Activated CD8-positive, alpha-beta memory T cell treated with anti-CD3 and anti-CD28 coated beads, Interleukin-2, amount 50 U/mL, for 48 hours (primary cell): ENCODE data around the gene UGT1A10.
"Not testable (repeated sequence)": the region's sequence is repeated elsewhere in the genome, so short reads cannot be mapped to it uniquely, and the experiment has no call there.

Experiments
- DNase-seq: peaks from one replicate; pipeline ENCODE4 v3.0.0-alpha.2; 2020

UGT1A10 gene

DNA sequence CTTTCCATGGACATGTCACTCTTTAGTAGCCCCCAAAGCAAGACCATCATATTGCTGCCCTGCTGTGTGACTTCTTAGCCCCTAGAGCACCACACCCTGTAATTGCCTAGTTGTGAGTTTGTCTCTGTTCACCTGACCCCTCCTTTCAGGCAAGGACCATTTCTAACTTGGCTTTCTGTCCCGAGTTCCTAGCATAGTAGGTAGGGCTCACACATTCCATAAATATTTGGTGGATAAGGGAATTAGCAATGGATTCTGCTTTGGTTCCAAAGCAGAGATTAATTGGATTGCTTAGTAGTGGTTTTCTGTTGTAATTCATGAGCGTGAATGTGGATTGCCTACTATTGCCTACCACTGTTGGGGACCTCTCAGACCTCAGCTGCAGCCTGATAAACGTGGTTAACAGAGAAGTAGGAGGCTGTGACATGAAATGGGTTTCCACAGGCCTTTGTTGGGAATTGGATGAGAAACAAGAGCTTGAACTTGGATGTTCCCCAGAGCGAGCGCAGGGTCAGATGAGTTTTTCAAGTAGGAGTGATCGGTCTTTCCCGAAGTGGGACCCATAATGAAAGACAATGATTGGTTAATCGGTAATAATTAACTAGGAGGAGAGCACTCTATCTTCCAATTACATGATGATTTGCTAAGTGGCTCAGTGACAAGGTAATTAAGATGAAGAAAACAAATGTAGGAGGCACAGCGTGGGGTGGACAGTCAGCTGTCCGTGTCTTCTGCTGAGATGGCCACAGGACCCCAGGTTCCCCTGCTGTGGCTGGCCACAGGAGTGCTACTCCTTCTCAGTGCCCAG, 110.4 kb downstream of the UGT1A10 start:
- DNase-seq: no peak

DNA sequence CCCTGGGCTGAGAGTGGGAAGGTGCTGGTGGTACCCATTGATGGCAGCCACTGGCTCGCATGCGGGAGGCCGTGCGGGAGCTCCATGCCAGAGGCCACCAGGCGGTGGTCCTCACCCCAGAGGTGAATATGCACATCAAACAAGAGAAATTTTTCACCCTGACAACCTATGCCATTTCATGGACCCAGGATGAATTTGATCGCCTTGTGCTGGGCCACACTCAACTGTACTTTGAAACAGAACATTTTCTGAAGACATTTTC, 111.0 kb downstream of the UGT1A10 start:
- no peak for DNase-seq

DNA sequence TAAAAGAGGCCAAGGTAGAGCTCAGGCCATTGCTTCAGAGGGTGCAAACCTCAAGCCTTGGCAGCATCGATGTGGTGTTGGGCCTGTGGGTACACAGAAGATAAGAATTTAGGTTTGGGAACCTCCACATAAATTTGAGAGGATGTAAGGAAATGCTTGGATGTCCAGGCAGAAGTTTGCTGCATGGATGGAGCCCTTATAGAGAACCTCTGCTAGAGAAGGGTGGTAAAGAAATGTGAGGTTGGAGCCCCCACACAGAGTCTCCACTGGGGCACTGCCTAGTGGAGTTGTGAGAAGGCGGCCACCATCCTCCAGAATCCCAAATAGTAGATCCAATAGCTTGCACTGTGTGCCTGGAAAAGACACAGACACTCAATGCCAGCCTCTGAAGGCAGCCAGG, 114.4 kb downstream of the UGT1A10 start:
- not testable (repeated sequence) for DNase-seq

DNA sequence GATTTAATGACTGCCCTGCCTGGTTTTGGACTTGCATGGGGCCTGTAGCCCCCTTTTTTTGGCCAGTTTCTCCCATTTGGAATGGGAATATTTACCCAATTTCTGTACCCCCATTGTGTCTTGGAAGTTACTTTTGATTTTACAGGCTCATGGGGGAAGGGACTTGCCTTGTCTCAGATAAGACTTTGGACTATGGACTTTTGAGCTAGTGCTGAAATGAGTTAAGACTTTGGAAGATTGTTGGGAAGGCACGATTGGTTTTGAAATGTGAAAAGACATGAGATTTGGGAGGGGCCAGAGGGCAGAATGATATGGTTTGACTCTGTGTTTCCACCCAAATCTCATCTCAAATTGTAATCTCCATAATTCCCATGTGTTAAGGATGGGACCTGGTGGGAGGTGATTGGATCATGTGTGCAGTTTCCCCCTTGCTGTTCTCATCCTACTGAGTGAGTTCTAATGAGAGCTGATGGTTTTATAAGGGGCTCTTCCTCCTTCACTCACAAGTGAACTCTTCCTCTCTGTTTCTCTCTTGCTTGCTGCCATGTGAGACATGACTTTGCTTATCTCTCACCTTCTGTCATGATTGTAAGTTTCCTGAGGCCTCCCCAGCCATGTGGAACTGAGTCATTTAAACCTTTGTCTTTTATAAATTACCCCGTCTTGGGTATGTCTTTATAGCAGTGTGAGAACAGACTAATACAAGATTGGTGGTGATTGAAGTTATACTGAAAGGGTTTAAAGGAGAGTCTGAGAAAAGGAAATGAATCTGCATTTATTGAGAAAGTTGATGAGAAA, 115.2 kb downstream of the UGT1A10 start:
- DNase-seq: not testable (repeated sequence)

DNA sequence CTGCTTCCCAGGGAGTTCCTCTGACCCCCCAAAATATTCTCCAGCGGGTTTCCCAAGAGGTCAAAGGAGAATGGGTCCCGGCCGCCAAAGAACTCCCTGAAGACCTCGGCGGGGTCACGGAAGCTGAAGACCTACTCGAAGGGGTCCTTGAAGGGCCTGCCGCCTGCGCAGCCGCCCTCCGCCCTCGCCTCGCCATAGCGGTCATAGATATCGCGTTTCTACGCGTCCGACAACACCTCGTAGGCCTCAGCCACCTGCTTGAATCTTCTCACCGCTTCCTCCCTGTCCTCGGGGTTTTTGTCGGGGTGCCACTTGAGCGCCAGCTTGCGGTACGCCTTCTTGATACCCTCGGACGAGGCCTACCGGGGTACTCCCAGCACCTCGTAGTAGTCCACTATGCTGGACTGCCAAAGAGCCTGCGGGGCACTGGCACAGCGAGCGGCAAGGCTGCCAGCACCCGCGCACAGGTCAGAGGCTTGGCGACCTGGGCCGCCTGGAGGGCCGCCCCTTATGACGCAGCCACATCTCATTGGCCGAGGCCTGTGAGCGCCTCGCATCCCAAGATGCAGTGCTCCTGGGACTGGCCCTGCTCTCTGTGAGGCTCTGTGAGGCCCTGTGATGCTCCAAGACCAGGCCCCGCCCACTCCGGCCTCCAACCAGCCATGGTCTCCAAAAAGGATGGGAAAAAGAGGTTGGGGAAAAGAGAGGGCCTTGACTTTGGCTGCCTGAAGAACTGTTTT, 118.8 kb downstream of the UGT1A10 start:
- no peak for DNase-seq

DNA sequence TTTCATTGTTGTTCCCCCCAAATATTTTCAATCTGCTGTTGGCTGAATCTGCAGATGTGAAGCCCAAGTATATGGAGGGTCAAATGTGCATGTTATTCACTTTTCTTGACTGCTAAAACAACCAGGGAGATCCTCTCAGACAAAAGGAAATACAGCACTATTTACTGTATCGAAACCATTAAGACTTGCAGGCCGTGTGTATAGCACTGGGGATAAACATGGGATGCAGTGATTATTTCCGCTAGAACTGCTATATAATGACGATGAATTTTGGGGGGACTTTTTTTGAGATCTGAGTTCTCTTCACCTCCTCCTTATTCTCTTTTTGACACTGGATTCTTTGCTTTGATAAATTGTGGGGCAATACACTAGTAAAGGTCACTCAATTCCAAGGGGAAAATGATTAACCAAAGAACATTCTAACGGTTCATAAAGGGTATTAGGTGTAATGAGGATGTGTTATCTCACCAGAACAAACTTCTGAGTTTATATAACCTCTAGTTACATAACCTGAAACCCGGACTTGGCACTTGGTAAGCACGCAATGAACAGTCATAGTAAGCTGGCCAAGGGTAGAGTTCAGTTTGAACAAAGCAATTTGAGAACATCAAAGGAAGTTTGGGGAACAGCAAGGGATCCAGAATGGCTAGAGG, 120.3 kb downstream of the UGT1A10 start:
- no peak for DNase-seq

DNA sequence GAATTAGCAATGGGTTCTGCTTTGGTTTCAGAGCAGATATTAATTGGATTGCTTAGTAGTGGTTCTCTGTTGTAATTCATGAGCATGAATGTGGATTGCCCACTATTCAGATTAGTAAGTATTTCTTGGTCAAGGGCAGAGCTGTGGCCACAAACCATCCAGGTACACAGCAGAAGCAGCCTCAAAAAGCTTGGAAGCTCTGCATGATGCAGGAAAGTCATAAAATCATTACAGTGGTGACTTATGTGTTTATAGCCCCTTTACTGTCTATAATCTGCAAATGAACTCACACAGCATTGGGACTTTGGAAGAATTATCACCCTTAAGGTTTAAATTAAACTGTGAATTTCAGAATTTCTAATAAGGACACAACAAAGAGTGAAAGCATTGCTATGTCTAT, 121.9 kb downstream of the UGT1A10 start:
- DNase-seq: no peak

DNA sequence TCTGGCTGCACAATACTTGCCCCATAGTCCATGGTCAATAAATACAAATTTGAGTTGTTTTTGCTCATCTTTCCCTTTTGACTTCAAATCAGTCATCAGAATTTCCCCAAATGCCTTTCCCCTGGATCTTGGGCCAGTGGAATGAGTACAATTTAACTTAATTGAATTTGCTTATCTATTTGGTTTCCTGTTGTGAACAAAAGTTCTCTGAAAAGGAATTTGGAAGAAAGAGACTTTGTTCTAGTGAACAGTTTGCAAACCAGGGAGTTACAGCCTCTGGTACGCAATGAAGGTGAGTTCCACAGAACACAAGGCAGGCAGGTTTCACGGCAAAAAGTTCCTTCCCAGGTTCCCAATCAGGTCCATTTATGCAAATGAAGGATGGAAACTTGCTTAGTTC, 122.6 kb downstream of the UGT1A10 start:
- DNase-seq: no peak

DNA sequence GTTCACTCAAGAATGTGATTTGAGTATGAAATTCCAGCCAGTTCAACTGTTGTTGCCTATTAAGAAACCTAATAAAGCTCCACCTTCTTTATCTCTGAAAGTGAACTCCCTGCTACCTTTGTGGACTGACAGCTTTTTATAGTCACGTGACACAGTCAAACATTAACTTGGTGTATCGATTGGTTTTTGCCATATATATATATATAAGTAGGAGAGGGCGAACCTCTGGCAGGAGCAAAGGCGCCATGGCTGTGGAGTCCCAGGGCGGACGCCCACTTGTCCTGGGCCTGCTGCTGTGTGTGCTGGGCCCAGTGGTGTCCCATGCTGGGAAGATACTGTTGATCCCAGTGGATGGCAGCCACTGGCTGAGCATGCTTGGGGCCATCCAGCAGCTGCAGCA, 123.8 kb downstream of the UGT1A10 start, which contains the start of gene UGT1A1:
Gene UGT1A1 (plus strand): TSS at position 228 of the 400 bp plus-strand sequence. CDS start 18 bp downstream, at position 246.
- DNase-seq: no peak

DNA sequence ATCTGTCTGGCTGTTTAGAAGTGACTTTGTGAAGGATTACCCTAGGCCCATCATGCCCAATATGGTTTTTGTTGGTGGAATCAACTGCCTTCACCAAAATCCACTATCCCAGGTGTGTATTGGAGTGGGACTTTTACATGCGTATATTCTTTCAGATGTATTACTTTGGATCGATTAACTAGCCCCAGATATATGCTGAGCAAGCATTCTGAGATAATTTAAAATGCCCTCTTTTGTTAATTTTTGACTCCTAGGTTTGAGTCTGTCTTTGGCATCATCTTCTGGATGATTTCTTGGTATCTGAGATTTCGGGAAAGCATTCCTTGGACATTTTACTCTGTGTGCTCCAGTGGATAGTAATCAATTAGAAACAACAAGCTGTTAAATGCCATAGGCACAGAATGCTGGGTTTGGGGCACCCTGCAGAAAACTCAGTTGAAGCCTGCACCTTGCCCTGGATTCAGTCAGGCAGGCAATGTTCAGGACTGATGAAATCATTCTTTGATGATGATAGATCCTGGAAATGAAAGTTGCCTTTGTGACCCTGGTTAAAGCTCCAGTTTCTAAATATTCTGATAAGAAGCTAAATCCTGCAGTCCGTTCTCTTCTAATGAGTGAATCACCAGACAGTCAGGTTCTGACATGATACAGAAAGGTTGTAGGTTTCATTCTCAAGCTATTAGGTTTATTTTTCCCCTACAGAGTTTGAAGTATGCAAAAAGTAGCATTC, 125.0 kb downstream of the UGT1A10 start:
- DNase-seq: no peak

DNA sequence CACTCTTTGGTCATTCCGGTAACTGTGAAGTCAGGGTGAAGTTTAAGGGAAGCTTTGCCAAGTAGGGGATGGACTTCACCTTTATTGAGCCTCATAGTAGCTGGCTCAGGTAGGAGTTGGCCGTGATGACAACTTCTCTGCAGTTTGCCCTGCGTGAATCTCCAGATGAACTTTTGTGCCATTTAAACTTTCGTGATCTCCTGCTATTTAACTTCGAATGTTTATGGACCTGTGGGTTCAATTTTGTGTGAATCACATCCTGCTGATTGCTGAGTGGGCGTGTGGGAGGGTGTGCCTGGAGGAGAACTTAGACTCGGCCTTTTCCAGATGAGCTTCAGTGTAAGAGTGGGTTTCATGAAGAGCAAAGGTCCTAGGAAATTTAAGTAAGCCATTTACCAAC, 128.0 kb downstream of the UGT1A10 start:
- DNase-seq: no peak

DNA sequence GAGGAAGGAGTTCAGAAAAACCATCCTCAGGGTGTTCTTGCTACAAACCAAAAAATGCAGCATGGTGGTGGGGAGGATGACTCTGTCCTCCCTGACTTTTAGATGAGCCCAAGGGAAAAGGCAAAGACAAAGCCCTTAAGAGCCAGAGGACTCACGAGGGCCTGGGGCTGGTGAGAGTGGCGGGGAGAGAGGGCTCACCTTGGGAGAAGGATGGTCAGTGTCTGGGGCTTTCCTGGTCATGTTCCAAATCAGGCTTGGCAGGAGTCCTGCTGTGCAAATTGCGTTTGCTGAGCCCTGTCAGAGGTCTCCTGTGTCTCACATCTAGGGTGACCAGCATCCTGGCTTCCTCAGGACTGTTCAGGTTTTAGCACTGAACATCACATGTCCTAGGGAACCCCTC, 128.5 kb downstream of the UGT1A10 start:
- no peak for DNase-seq

DNA sequence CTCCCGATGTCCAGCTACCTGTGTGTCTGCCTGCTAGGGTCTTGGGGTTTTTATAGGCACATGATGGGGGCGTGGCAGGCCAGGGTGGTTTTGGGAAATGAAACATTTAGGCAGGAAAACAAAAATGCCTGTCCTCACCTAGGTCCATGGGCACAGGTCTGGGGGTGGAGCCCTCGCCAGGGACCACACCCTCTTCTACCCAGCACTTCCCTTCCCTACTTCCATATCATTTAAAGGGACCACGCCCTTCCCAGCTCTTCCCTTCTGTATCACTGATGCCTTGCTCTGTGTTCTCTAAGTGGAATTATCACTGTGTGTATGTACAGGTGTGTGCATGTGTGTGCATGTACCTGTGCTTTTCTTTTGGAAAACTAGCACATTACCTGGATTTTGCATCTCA, 130.2 kb downstream of the UGT1A10 start:
- DNase-seq: no peak

DNA sequence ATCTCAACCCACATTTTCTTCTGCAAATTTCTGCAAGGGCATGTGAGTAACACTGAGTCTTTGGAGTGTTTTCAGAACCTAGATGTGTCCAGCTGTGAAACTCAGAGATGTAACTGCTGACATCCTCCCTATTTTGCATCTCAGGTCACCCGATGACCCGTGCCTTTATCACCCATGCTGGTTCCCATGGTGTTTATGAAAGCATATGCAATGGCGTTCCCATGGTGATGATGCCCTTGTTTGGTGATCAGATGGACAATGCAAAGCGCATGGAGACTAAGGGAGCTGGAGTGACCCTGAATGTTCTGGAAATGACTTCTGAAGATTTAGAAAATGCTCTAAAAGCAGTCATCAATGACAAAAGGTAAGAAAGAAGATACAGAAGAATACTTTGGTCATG, 131.8 kb downstream of the UGT1A10 start:
- no peak for DNase-seq

DNA sequence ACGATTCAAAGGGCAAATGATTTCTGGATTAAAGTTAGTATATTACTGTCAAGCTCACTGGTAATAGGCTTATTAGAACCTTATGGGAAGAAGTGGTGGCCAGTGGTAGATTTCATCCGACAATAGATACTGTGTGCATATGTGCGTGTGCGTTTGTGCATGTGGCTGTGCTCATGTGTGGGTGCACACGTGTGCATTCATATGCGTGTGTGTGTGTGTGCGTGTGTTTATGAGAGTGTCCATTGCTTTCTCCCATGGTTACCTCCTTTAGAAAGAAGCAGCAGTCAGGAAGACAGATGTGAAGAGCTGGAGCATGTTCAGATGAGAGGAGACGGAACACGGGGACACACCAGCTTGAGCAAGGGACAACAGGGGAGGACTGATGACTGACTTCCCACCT, 133.0 kb downstream of the UGT1A10 start:
- DNase-seq: no peak

DNA sequence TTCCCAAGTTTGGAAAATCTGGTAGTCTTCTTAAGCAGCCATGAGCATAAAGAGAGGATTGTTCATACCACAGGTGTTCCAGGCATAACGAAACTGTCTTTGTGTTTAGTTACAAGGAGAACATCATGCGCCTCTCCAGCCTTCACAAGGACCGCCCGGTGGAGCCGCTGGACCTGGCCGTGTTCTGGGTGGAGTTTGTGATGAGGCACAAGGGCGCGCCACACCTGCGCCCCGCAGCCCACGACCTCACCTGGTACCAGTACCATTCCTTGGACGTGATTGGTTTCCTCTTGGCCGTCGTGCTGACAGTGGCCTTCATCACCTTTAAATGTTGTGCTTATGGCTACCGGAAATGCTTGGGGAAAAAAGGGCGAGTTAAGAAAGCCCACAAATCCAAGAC, 135.9 kb downstream of the UGT1A10 start:
- no peak for DNase-seq

DNA sequence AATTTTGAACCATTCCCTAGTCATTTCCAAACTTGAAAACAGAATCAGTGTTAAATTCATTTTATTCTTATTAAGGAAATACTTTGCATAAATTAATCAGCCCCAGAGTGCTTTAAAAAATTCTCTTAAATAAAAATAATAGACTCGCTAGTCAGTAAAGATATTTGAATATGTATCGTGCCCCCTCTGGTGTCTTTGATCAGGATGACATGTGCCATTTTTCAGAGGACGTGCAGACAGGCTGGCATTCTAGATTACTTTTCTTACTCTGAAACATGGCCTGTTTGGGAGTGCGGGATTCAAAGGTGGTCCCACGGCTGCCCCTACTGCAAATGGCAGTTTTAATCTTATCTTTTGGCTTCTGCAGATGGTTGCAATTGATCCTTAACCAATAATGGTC, 136.3 kb downstream of the UGT1A10 start:
- DNase-seq: no peak

DNA sequence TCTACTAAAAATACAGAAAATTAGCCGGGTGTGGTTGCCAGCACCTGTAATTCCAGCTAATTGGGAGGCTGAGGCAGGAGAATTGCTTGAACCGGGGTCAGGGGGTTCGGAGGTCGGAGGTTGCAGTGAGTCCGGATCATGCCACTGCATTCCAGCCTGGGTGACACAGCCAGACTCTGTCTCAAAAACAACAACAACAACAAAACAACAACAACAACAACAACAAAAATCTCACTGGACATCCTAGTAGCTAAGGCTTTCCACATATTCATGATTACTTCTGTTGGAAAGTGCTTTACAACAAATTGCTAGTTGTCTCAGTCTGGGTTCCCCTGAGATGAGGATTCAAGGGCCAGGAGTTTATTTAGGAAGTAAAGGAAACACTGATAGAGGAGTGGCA, 137.6 kb downstream of the UGT1A10 start:
- DNase-seq: no peak

DNA sequence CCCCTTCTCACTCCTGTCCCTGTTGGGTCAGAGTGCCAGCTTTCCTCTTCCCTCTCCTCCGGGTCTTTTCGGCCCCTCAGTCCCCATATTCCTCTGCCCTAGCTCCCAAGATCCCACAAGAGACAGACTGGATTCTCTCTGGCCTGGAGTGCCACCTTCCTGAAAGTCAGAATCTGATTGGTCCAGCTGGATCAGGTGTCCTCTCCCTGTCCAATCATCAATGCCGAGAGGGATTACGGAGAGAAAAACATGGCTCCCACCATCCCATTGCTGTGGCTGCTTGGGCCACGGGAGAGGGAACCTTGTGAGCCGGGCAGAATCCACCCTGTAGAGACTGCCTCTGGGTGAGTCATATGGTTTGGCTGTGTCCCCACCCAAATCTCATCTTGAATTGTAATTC, 139.2 kb downstream of the UGT1A10 start:
- no peak for DNase-seq

DNA sequence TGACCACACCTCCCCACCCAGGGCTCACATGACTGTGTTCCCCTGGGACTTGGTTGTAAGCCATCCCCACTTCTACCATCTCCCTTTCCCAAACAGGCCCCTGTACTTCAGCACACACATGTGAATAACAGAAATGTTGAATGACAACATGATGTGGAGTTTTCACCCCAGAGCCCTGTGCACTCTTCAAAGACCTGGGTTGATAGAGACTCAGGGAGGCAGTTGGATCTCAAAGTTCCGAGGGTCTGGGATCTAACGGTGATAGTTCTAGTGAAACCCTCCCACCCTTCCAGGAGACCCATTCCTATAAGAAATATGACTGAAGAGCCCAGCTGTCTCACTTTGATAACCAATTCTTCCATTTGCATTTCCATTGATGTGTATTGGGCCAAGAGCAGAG, 141.8 kb downstream of the UGT1A10 start, which contains the start of gene MROH2A:
Gene MROH2A (plus strand): TSS at position 301 of the 400 bp plus-strand sequence. CDS start 1,029 bp downstream, outside the sequence.
- no peak for DNase-seq

DNA sequence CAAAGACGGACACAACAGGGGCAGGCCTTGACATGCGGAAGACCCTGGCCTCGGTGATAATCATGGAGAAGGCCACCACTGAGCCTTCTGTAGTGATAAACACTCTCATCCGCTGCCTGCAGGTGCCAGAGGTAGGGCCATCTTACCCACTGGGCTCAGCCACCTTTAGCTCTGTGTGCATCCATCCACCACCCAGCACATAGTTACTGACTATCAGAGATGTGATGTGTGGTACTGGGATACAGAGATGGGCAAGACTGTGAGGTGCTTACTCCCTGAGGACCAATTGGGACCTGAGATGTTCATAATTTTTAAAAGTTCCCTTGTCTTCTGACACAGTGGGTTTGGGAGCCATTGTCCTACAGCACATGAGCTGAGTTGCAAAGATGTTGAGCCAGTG, 143.5 kb downstream of the UGT1A10 start:
- DNase-seq: no peak

DNA sequence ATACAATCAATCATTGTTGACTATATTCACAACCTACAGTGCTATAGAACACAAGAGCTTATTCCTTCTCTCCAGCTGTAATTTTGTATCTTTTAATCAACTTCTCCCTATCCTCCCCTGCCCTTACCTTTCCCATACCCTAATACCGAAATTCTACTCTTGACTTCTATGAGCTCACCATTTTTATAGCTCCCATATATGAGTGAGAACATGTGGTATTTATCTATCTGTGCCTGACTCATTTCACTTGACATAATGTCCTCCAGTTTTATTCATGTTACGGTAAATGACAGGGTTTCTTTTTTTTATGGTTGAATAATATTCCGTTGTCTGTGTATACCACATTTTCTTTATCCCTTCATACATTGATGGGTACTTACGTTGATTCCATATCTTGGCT, 144.5 kb downstream of the UGT1A10 start:
- no peak for DNase-seq
